KG1 (cell line): ENCODE results near the gene CPEB3.

ENCODE experiments used
- DNase-seq: peaks from one replicate; lab custom pipeline; 2025; lab: John Stamatoyannopoulos, UW

Gene CPEB3

GRCh38 chr10:92208736-92209135, 82.1 kb downstream of the CPEB3 start:
- DNase-seq, result no peak

- no peak for DNase-seq
Observed at GRCh38 chr10:92208157-92208720, 82.6 kb downstream of the CPEB3 start.

GRCh38 chr10:92207061-92207460, 83.8 kb downstream of the CPEB3 start:
- DNase-seq, result no peak

GRCh38 chr10:92203919-92204623, 86.8 kb downstream of the CPEB3 start:
- DNase-seq, result no peak

- no peak for DNase-seq
Observed at GRCh38 chr10:92202536-92202935, 88.3 kb downstream of the CPEB3 start.

- DNase-seq, result no peak
Observed at GRCh38 chr10:92200564-92200963, 90.3 kb downstream of the CPEB3 start.

- DNase-seq, result no peak
Observed at GRCh38 chr10:92187101-92187500, 103.8 kb downstream of the CPEB3 start.

GRCh38 chr10:92184977-92185376, 105.9 kb downstream of the CPEB3 start:
- DNase-seq, result no peak

GRCh38 chr10:92183199-92183598, 107.7 kb downstream of the CPEB3 start:
- DNase-seq, result no peak

GRCh38 chr10:92181575-92181974, 109.3 kb downstream of the CPEB3 start:
- DNase-seq, result no peak

- no peak for DNase-seq
Observed at GRCh38 chr10:92180399-92180798, 110.5 kb downstream of the CPEB3 start.

GRCh38 chr10:92177546-92177945, 113.3 kb downstream of the CPEB3 start:
- DNase-seq, result no peak

- no peak for DNase-seq
Observed at GRCh38 chr10:92175164-92175563, 115.7 kb downstream of the CPEB3 start.

GRCh38 chr10:92173996-92174395, 116.9 kb downstream of the CPEB3 start:
- no peak for DNase-seq

- no peak for DNase-seq
Observed at GRCh38 chr10:92164036-92164696, 126.7 kb downstream of the CPEB3 start.

GRCh38 chr10:92162541-92162940, 128.3 kb downstream of the CPEB3 start:
- DNase-seq, result no peak

GRCh38 chr10:92156874-92157773, 133.8 kb downstream of the CPEB3 start:
- no peak for DNase-seq

- DNase-seq, result no peak
Observed at GRCh38 chr10:92150823-92151222, 140.1 kb downstream of the CPEB3 start.

- no peak for DNase-seq
Observed at GRCh38 chr10:92149261-92149660, 141.6 kb downstream of the CPEB3 start.

GRCh38 chr10:92146781-92147180, 144.1 kb downstream of the CPEB3 start:
- DNase-seq, result no peak

- no peak for DNase-seq
Observed at GRCh38 chr10:92146107-92146506, 144.8 kb downstream of the CPEB3 start.

GRCh38 chr10:92142949-92143348, 147.9 kb downstream of the CPEB3 start:
- DNase-seq, result no peak
